ENCODE measurements around the gene MBD3L1. TPM values are rescaled to one million over a fixed set of nuclear protein-coding genes. Genes with fewer than 3 reads are reported as not detected.

The MBD3L1 gene
- total and polyA plus RNA-seq, 9 of the 15 experiments (the other 6 are each of a cell fraction or from before 2014, with no cell fraction given) = not detected

GRCh38 chr19:8887364-8887763, 55.2 kb downstream of the MBD3L1 start:
- FAIRE-seq (no peak), DNase-seq (ENCODE audit: extremely low read depth in 1 of 4, low spot score in 3 of 4) (no peak), ATAC-seq (no peak)
- WGBS (ENCODE audit: insufficient coverage, low coverage, missing lambda C conversion rate) = 0% methylated on average over 2 of the region's 2 CpGs
- Histone ChIP-seq H3K9ac (ENCODE audit: insufficient read depth in 1 of 2, low read depth in 2 of 2, low read length in 2 of 2) (no peak overlapping the region), H4K20me1 (replicated peaks; ENCODE audit: control insufficient read depth, insufficient read depth, low read length) (no peaks in the 10 kb centered on the region), H3K9me1 (ENCODE audit: control insufficient read depth, insufficient read depth, low read length) (no peaks in the 10 kb centered on the region), H3K4me3 (no peak overlapping the region), H3K79me2 (ENCODE audit: control insufficient read depth, insufficient read depth, low read length) (no peaks in the 10 kb centered on the region), H2AFZ (ENCODE audit: low read depth, low read length) (no peak overlapping the region), H3K9me3 (replicated peaks; ENCODE audit: control insufficient read depth, insufficient read depth, low read depth, low read length) (no peaks in the 10 kb centered on the region), H3K27me3 (ENCODE audit: control insufficient read depth in 2 of 2, insufficient read depth in 2 of 2, low read length in 2 of 2) (no peaks in the 10 kb centered on the region), H3K4me2 (ENCODE audit: insufficient read depth, low read length) (no peak overlapping the region), H3K4me1 (replicated peaks in 1 of 2; ENCODE audit: control insufficient read depth in 2 of 2, insufficient read depth in 2 of 2, low read length in 2 of 2) (no peaks in the 10 kb centered on the region), H3K27ac (ENCODE audit: extremely low read depth, low read depth, low read length) (no peak overlapping the region), H3K36me3 (ENCODE audit: control insufficient read depth, insufficient read depth, low read length) (no peaks in the 10 kb centered on the region)
- ChIA-PET CTCF (ENCODE audit: low intra/inter-chr PET ratio) (no interaction called here), POLR2A (no interaction called here)
- no peak for TF ChIP-seq ZNF263 (CRISPR knock-in tag; IDR thresholded peaks at IDR 0.05; ENCODE audit: borderline replicate concordance)
- no peak for TF ChIP-seq ZBTB8A (IDR thresholded peaks at IDR 0.05; ENCODE audit: partially characterized antibody)
- TF ChIP-seq TRIM24 (IDR thresholded peaks at IDR 0.05) = no peak
- in situ Hi-C loops (cut with MboI) = no loop called here
- intact Hi-C loops (cut with micrococcal nuclease) = no loop called here
- no TSS peak for BruUV-seq (replicated peaks)

GRCh38 chr19:8890260-8890659, 58.1 kb downstream of the MBD3L1 start:
- POLR2A ChIA-PET = no interaction called here
- Histone ChIP-seq H3K9me1 (ENCODE audit: control insufficient read depth, insufficient read depth, low read length) (no peaks in the 10 kb centered on the region), H3K4me2 (ENCODE audit: insufficient read depth, low read length) (no peak overlapping the region), H3K9ac (ENCODE audit: insufficient read depth in 1 of 2, low read depth in 2 of 2, low read length in 2 of 2) (no peak overlapping the region), H2AFZ (ENCODE audit: low read depth, low read length) (no peak overlapping the region), H3K79me2 (ENCODE audit: control insufficient read depth, insufficient read depth, low read length) (no peaks in the 10 kb centered on the region), H3K4me1 (replicated peaks in 1 of 2; ENCODE audit: control insufficient read depth in 2 of 2, insufficient read depth in 2 of 2, low read length in 2 of 2) (no peaks in the 10 kb centered on the region), H4K20me1 (replicated peaks; ENCODE audit: control insufficient read depth, insufficient read depth, low read length) (no peaks in the 10 kb centered on the region), H3K27ac (ENCODE audit: extremely low read depth, low read depth, low read length) (no peak overlapping the region), H3K27me3 (ENCODE audit: control insufficient read depth in 2 of 2, insufficient read depth in 2 of 2, low read length in 2 of 2) (no peaks in the 10 kb centered on the region), H3K9me3 (replicated peaks; ENCODE audit: control insufficient read depth, insufficient read depth, low read depth, low read length) (no peaks in the 10 kb centered on the region), H3K36me3 (ENCODE audit: control insufficient read depth, insufficient read depth, low read length) (no peaks in the 10 kb centered on the region), H3K4me3 (no peak overlapping the region)
- no TSS peak for BruUV-seq (replicated peaks)
- CTCF ChIA-PET (ENCODE audit: low intra/inter-chr PET ratio) = no interaction called here
- intact Hi-C loops (cut with micrococcal nuclease) = no loop called here
- DNase-seq (ENCODE audit: extremely low read depth in 1 of 4, low spot score in 3 of 4) (no peak), FAIRE-seq (no peak), ATAC-seq (no peak)
- in situ Hi-C loops (cut with MboI) = no loop called here
- no peak for TF ChIP-seq SMC3 (conservative IDR thresholded peaks at IDR 0.05; ENCODE audit: insufficient read depth, low read depth, low read length)
- TF ChIP-seq ZNF175 (CRISPR knock-in tag; IDR thresholded peaks at IDR 0.05; ENCODE audit: low read depth) = no peak
- TF ChIP-seq TRIM28 (IDR thresholded peaks at IDR 0.05) = no peak
- no peak for TF ChIP-seq SMARCB1 (IDR thresholded peaks at IDR 0.05; ENCODE audit: insufficient read length, low read depth)
- TF ChIP-seq GABPA (tag; conservative IDR thresholded peaks at IDR 0.05; ENCODE audit: low read depth) = no peak
- TF ChIP-seq ATF1 (CRISPR knock-in tag; IDR thresholded peaks at IDR 0.05) = no peak
- TF ChIP-seq ATF1 (tag; IDR thresholded peaks at IDR 0.05) = no peak
- TF ChIP-seq, protein P1, sequence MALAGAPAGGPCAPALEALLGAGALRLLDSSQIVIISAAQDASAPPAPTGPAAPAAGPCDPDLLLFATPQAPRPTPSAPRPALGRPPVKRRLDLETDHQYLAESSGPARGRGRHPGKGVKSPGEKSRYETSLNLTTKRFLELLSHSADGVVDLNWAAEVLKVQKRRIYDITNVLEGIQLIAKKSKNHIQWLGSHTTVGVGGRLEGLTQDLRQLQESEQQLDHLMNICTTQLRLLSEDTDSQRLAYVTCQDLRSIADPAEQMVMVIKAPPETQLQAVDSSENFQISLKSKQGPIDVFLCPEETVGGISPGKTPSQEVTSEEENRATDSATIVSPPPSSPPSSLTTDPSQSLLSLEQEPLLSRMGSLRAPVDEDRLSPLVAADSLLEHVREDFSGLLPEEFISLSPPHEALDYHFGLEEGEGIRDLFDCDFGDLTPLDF (CRISPR knock-in tag; IDR thresholded peaks at IDR 0.05) = no peak
- no peak for TF ChIP-seq SLC30A9 (CRISPR knock-in tag; IDR thresholded peaks at IDR 0.05)
- no peak for TF ChIP-seq ZNF778 (CRISPR knock-in tag; IDR thresholded peaks at IDR 0.05)
- no peak for TF ChIP-seq GTF2E2 (tag; IDR thresholded peaks at IDR 0.05)
- no peak for TF ChIP-seq ZSCAN32 (CRISPR knock-in tag; IDR thresholded peaks at IDR 0.05)
- no peak for TF ChIP-seq POLR2AphosphoS5 (IDR thresholded peaks at IDR 0.05; ENCODE audit: control insufficient read depth, insufficient read depth, low read depth, low read length)
- TF ChIP-seq XRCC4 (IDR thresholded peaks at IDR 0.05; ENCODE audit: extremely low read depth, insufficient read depth, insufficient read length) = no peak
- no peak for TF ChIP-seq TCF15 (CRISPR knock-in tag; IDR thresholded peaks at IDR 0.05)
- TF ChIP-seq ZNF589 (CRISPR knock-in tag; IDR thresholded peaks at IDR 0.05; ENCODE audit: low read depth) = no peak
